Uterus (tissue), 2 donors: ENCODE results near the gene LENG9.

Experiments used
- CTCF ChIP-seq, 4 experiments: fragments of 200-600 bp in 2 of 4; fragments of 450-650 bp in 2 of 4; sonication (generic) in 2 of 4; IDR thresholded peaks; one replicate each; pipeline ENCODE4 v1.5.1; 2016 to 2019; ENCODE audit warnings: antibody characterized with exemption in 4 of 4, mild to moderate bottlenecking in 2 of 4, moderate library complexity in 1 of 4
- POLR2A ChIP-seq, 2 donors: fragments of 450-650 bp; IDR thresholded peaks; one replicate each; pipeline ENCODE4 v1.6.1; 2016; ENCODE audit warnings: antibody characterized with exemption in 2 of 2, mild to moderate bottlenecking in 1 of 2, moderate library complexity in 1 of 2

- no peak for TF ChIP-seq POLR2A (IDR thresholded peaks at IDR 0.05)
- TF ChIP-seq CTCF (IDR thresholded peaks at IDR 0.05), result no peak
These were observed 42.4 kb downstream of the LENG9 start for GRCh38 chr19:54421169-54421516.
